A549 (cell line): ENCODE data around the gene LOXHD1. TPM values are rescaled to one million over a fixed set of nuclear protein-coding genes. Genes with fewer than 3 reads are reported as not detected.
A peak's percentile ranks its signal among the peaks of the same experiment; 100 is the strongest.

Experiments used
- ATAC-seq, 2 experiments: fragments of 200-7000 bp in 1 of 2; fragments of >200 bp in 1 of 2; cut with Nextera tagmentation in 1 of 2; cut with Tn5 transposase in 1 of 2; 3 replicates each; pipeline versions ENCODE4 v1.8.0 to v1.9.1; 2018 to 2020; ENCODE audit warnings: mild to moderate bottlenecking in 1 of 2, moderate library complexity in 1 of 2
- CTCF ChIA-PET: fragments of 300-600 bp; sonication (Branson Sonifier 250); formaldehyde crosslinking; extraction: SDS; loops from one replicate; lab custom pipeline; 2021; ENCODE audit warnings: antibody characterized with exemption, inconsistent platforms; lab: Yijun Ruan, JAX
- POLR2A ChIA-PET: fragments of 350-600 bp; formaldehyde crosslinking; extraction: SDS; loops from one replicate; lab custom pipeline; 2021; ENCODE audit warnings: antibody characterized with exemption, inconsistent platforms; lab: Yijun Ruan, JAX
- DNase-seq, 2 experiments: peaks; one replicate each; pipeline versions ENCODE4 v3.0.0 to v3.0.0-alpha.2; 2011 to 2016; ENCODE audit warnings: low read depth in 1 of 2, low spot score in 1 of 2
- FAIRE-seq: peaks from 2 replicates; lab custom pipeline; 2011; peaks lifted over from hg19 to GRCh38; lab: Jason Lieb, UNC
- H3K27ac ChIP-seq, 2 experiments: fragments of >200 bp; sonication (Bioruptor Twin); formaldehyde crosslinking; 3 replicates each; pipeline ENCODE4 v1.5.1; 2016 to 2017
- H3K4me1 ChIP-seq: fragments of >200 bp; sonication (Bioruptor Twin); formaldehyde crosslinking; 3 replicates; pipeline ENCODE4 v1.6.1; 2016
- H3K4me2 ChIP-seq: fragments of >200 bp; sonication (Bioruptor Twin); formaldehyde crosslinking; 3 replicates; pipeline ENCODE4 v1.6.1; 2016
- H3K4me3 ChIP-seq: fragments of >200 bp; sonication (Bioruptor Twin); formaldehyde crosslinking; 3 replicates; pipeline ENCODE4 v1.5.1; 2016
- H3K9me3 ChIP-seq: fragments of >200 bp; sonication (Bioruptor Twin); formaldehyde crosslinking; 3 replicates; pipeline ENCODE4 v1.6.1; 2016
- BCL3 ChIP-seq: fragments of >200 bp; sonication (Bioruptor Twin); formaldehyde crosslinking; IDR thresholded peaks from 3 replicates; pipeline ENCODE4 v1.6.1; 2016
- CEBPB ChIP-seq, 2 experiments: fragments of >200 bp in 1 of 2; sonication (Bioruptor Twin) in 1 of 2; formaldehyde crosslinking in 1 of 2; IDR thresholded peaks; 2 replicates each; pipeline ENCODE4 v1.6.1; 2012 to 2016
- CHD2 ChIP-seq: fragments of 150-350 bp; IDR thresholded peaks from 2 replicates; pipeline ENCODE4 v1.6.1; 2014; ENCODE audit warnings: low read length; ENCODE audit not compliant: partially characterized antibody
- CHD4 ChIP-seq: fragments of 200-600 bp; sonication (generic); IDR thresholded peaks from 2 replicates; pipeline ENCODE4 v1.6.1; 2016; ENCODE audit warnings: antibody characterized with exemption, mild to moderate bottlenecking, borderline replicate concordance
- EHMT2 ChIP-seq: fragments of 200-600 bp; sonication (generic); IDR thresholded peaks from 2 replicates; pipeline ENCODE4 v1.6.1; 2016; ENCODE audit warnings: antibody characterized with exemption, low read depth, mild to moderate bottlenecking, moderate library complexity
- ESRRA ChIP-seq: fragments of 150-350 bp; IDR thresholded peaks from 2 replicates; pipeline ENCODE4 v1.6.1; 2014; ENCODE audit warnings: mild to moderate bottlenecking, low read length, borderline replicate concordance
- FOSL2 ChIP-seq, 2 experiments: fragments of 450-650 bp in 1 of 2; fragments of >200 bp in 1 of 2; sonication (Bioruptor Twin) in 1 of 2; formaldehyde crosslinking; IDR thresholded peaks; 2 replicates each; pipeline versions ENCODE4 v1.5.0 to v1.6.1; 2016 to 2020; ENCODE audit warnings: mild to moderate bottlenecking in 1 of 2, moderate library complexity in 1 of 2
- FOXS1 ChIP-seq: fragments of 250-450 bp; sonication (Bioruptor Pico); IDR thresholded peaks from 2 replicates; pipeline ENCODE4 v1.5.0; 2020; ENCODE audit warnings: mild to moderate bottlenecking, moderate library complexity
- HOXB13 ChIP-seq: fragments of 250-450 bp; sonication (Bioruptor Pico); IDR thresholded peaks from 2 replicates; pipeline ENCODE4 v1.5.0; 2020; ENCODE audit warnings: low read depth, mild to moderate bottlenecking, moderate library complexity
- JUN ChIP-seq, 2 experiments: fragments of >200 bp; sonication (Bioruptor Twin); formaldehyde crosslinking; IDR thresholded peaks; 2 replicates in 1 of 2; 3 replicates in 1 of 2; pipeline ENCODE4 v1.6.1; 2016 to 2017
- JUNB ChIP-seq: fragments of >200 bp; sonication (Bioruptor Twin); formaldehyde crosslinking; IDR thresholded peaks from 2 replicates; pipeline ENCODE4 v1.6.1; 2016
- KDM5A ChIP-seq: fragments of 200-600 bp; sonication (generic); IDR thresholded peaks from 2 replicates; pipeline ENCODE4 v1.6.1; 2016; ENCODE audit warnings: antibody characterized with exemption, mild to moderate bottlenecking
- MAFK ChIP-seq: fragments of 450-650 bp; IDR thresholded peaks from 2 replicates; pipeline ENCODE4 v1.6.1; 2014; ENCODE audit not compliant: partially characterized antibody
- MYC ChIP-seq: IDR thresholded peaks from 2 replicates; pipeline ENCODE4 v1.6.1; 2012; ENCODE audit warnings: mild to moderate bottlenecking, inconsistent platforms, low read length, improper control_type of control experiment, borderline replicate concordance
- NPAS2 ChIP-seq: fragments of 250-450 bp; sonication (Bioruptor Pico); IDR thresholded peaks from 2 replicates; pipeline ENCODE4 v1.8.0; 2022; ENCODE audit warnings: mild to moderate bottlenecking, moderate library complexity, borderline replicate concordance
- NR3C1 ChIP-seq: fragments of >200 bp; sonication (Bioruptor Twin); formaldehyde crosslinking; IDR thresholded peaks from 3 replicates; pipeline ENCODE4 v1.6.1; 2017
- POLR2AphosphoS2 ChIP-seq: conservative IDR thresholded peaks from 2 replicates; pipeline ENCODE4 v1.6.1; 2012; ENCODE audit warnings: low read length, improper control_type of control experiment, inconsistent platforms
- RAD21 ChIP-seq, 2 experiments: fragments of >200 bp in 1 of 2; sonication (Bioruptor Twin) in 1 of 2; formaldehyde crosslinking in 1 of 2; IDR thresholded peaks in 1 of 2; conservative IDR thresholded peaks in 1 of 2; 2 replicates in 1 of 2; 3 replicates in 1 of 2; pipeline ENCODE4 v1.6.1; 2012 to 2018; ENCODE audit warnings: inconsistent platforms in 1 of 2
- RARB ChIP-seq: fragments of 250-450 bp; sonication (Bioruptor Pico); IDR thresholded peaks from 2 replicates; pipeline ENCODE4 v1.8.0; 2021; ENCODE audit warnings: mild to moderate bottlenecking, moderate library complexity
- RNF2 ChIP-seq: fragments of 200-600 bp; sonication (generic); IDR thresholded peaks from 2 replicates; pipeline ENCODE4 v1.6.1; 2016; ENCODE audit warnings: low read depth, mild to moderate bottlenecking, antibody characterized with exemption, moderate library complexity, borderline replicate concordance
- ZFP36 ChIP-seq: fragments of 450-650 bp; IDR thresholded peaks from 2 replicates; pipeline ENCODE4 v1.6.1; 2014; ENCODE audit warnings: borderline replicate concordance; ENCODE audit not compliant: partially characterized antibody
- WGBS: methylation state at CpG from one replicate; pipeline ENCODE4 v1.1.6; 2017; ENCODE audit errors: missing lambda C conversion rate; 5-methylcytosine and 5-hydroxymethylcytosine counted together
- polyA plus RNA-seq, 4 experiments: library from polyadenylated mRNA; depleted of rRNA in 3 of 4; stranded (reverse); fragments of >200 nt; fragmentation: RNase III in 1 of 4; extraction: RNeasy Plus Mini Kit Qiagen cat#74134 plus additional on column Dnase treatment in 1 of 4; gene quantifications; 2 replicates in 3 of 4; 3 replicates in 1 of 4; pipeline ENCODE4 v1.2.3, GENCODE V29; 2011 to 2017
- TF ChIP-seq, protein P1 (sequence below): fragments of 150-350 bp; IDR thresholded peaks from 2 replicates; pipeline ENCODE4 v1.6.1; 2014; ENCODE audit warnings: low read depth, mild to moderate bottlenecking, low read length
- TF ChIP-seq, protein P2 (sequence below): fragments of 450-650 bp; IDR thresholded peaks from 2 replicates; pipeline ENCODE4 v1.6.1; 2014; ENCODE audit warnings: antibody characterized with exemption

LOXHD1 gene
- polyA plus RNA-seq, 2 of the 4 experiments (the other 2 are of a cell fraction): not detected

- 21% methylated on average over 6 of the region's 7 CpGs for WGBS
- no peak for ATAC-seq
- Histone ChIP-seq H3K9me3 (no peaks in the 10 kb centered on the region), H3K4me2 (no peak overlapping the region), H3K4me1 (no peaks in the 10 kb centered on the region), H3K4me3 (no peak overlapping the region), H3K27ac (no peak overlapping the region)
- CTCF ChIA-PET: no interaction called here
- POLR2A ChIA-PET: no interaction called here
- DNase-seq: no peak
- TF ChIP-seq BCL3 (no peak), CHD4 (no peak), ZFP36 (no peak), CHD2 (no peak), RAD21 (conservative IDR thresholded peaks at IDR 0.05 in 1 of 2, IDR thresholded peaks at IDR 0.05 in 1 of 2) (no peak), EHMT2 (no peak), NPAS2 (CRISPR knock-in tag) (no peak), ESRRA (no peak), FOXS1 (CRISPR knock-in tag) (no peak), NR3C1 (no peak), MYC (no peak), POLR2AphosphoS2 (no peak), RARB (CRISPR knock-in tag) (no peak)
- TF ChIP-seq, protein P1, sequence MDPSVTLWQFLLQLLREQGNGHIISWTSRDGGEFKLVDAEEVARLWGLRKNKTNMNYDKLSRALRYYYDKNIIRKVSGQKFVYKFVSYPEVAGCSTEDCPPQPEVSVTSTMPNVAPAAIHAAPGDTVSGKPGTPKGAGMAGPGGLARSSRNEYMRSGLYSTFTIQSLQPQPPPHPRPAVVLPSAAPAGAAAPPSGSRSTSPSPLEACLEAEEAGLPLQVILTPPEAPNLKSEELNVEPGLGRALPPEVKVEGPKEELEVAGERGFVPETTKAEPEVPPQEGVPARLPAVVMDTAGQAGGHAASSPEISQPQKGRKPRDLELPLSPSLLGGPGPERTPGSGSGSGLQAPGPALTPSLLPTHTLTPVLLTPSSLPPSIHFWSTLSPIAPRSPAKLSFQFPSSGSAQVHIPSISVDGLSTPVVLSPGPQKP: no peak
- no peak for FAIRE-seq
These were observed 20.9 kb downstream of the LOXHD1 start for GRCh38 chr18:46636040-46636630.

DNA sequence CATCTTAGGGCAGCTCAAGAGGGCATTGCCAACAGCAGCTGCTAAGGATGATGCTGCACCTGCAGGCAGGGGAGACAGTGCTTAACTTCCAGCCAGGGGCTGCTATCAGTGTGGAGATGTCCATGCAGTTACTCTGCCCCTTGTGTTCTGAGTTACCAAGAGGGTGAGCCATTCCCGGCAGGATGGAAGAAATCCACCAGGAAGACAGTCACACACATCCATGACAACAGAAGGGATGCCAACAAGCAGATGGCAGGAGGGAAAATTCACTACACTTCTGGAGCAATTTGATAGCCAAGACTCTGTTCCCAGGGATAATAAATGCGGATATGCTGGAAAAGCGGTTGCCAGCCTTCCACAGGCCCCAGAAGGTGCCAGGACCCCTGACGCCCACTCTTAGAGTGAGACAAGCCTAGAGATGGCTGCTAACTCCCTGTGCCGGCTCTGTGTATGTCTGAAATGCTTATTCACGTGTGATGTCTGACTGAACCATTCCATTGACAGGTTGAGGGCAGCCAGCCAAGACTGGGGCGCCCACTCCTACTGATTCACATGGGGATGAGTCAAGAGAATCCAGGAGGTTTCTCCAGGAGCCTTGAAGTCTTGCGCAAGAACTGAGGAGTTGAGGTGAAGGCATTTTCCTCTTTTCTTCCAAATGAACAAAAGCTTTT lies 24.5 kb downstream of the LOXHD1 start:
- ChIA-PET POLR2A (no interaction called here), CTCF (no interaction called here)
- Histone ChIP-seq H3K4me2 (no peak overlapping the region), H3K9me3 (no peaks in the 10 kb centered on the region), H3K4me3 (no peak overlapping the region), H3K27ac (no peak overlapping the region), H3K4me1 (no peaks in the 10 kb centered on the region)
- WGBS: 25% methylated on average over 8 of the region's 8 CpGs
- ATAC-seq (peak; percentile 42 to 74; a peak in 5 of 6 replicates), FAIRE-seq (no peak), DNase-seq (peak; percentile 13 to 36)
- no peak for TF ChIP-seq FOSL2 (IDR thresholded peaks at IDR 0.05)
- no peak for TF ChIP-seq FOSL2 (CRISPR knock-in tag; IDR thresholded peaks at IDR 0.05)
- peak; percentile 70 to 86; a peak in 3 of 4 replicates for TF ChIP-seq CEBPB (IDR thresholded peaks at IDR 0.05)

DNA sequence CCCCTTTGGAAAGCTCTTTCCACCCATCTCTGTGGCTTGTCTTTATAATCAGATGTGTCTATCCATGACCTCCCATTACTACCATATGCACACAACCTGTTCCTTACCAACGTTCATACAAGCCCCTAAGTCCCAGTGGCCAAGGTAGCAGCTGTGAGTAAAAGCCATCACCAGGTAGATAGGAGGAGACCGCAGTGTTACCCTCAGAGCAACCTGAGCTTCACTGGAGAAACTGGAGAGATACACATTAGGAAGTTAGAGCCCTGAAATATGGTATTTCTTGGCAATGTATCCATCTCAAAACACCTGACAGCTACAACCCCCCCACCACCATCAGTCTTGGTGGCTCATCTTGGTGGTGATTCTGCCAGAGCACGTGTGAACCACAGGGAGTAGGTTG lies 26.0 kb downstream of the LOXHD1 start:
- WGBS: 0% methylated on average over 1 of the region's 3 CpGs
- Histone ChIP-seq H3K9me3 (no peaks in the 10 kb centered on the region), H3K4me2 (no peak overlapping the region), H3K4me1 (no peaks in the 10 kb centered on the region), H3K27ac (no peak overlapping the region), H3K4me3 (no peak overlapping the region)
- POLR2A ChIA-PET: no interaction called here
- ATAC-seq (no peak), DNase-seq (no peak), FAIRE-seq (no peak)
- CTCF ChIA-PET: interaction anchor here (0.9 to 1.9 kb wide), 2 partner anchors 12 to 27 kb away, joined by 3 to 6 read pairs; no protein-coding TSS in a partner anchor
- TF ChIP-seq CEBPB (IDR thresholded peaks at IDR 0.05): no peak
- TF ChIP-seq MAFK: no peak
- TF ChIP-seq, protein P2, sequence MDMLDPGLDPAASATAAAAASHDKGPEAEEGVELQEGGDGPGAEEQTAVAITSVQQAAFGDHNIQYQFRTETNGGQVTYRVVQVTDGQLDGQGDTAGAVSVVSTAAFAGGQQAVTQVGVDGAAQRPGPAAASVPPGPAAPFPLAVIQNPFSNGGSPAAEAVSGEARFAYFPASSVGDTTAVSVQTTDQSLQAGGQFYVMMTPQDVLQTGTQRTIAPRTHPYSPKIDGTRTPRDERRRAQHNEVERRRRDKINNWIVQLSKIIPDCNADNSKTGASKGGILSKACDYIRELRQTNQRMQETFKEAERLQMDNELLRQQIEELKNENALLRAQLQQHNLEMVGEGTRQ: no peak
- TF ChIP-seq JUN (IDR thresholded peaks at IDR 0.05): no peak
- TF ChIP-seq RNF2: no peak
- no peak for TF ChIP-seq HOXB13
- TF ChIP-seq, protein P1: no peak
- no peak for TF ChIP-seq BCL3
- TF ChIP-seq JUNB: no peak
- no peak for TF ChIP-seq CHD4
- no peak for TF ChIP-seq KDM5A
